ENCODE measurements around the gene PPIG. TPM values are rescaled to one million over a fixed set of nuclear protein-coding genes. Genes with fewer than 3 reads are reported as not detected.
A peak's percentile ranks its signal among the peaks of the same experiment; 100 is the strongest.

The PPIG gene
- total and polyA plus RNA-seq, 9 of the 15 experiments (the other 6 are each of a cell fraction or from before 2014, with no cell fraction given) = 52.5 to 166 (median 124) TPM

GRCh38 chr2:169573160-169573973 lies 10.8 kb upstream of the PPIG start, which contains the start of gene FASTKD1 (continued):
- TF ChIP-seq NKRF (IDR thresholded peaks at IDR 0.05; ENCODE audit: borderline replicate concordance) (peak; percentile 67; the same call in 1 of the 2 replicates), ZNF175 (CRISPR knock-in tag; IDR thresholded peaks at IDR 0.05; ENCODE audit: low read depth) (peak; percentile 85), ARNT (IDR thresholded peaks at IDR 0.05) (peak in 1 of 2 experiments; percentile 62; a peak in 2 of 4 replicates), SAP30 (IDR thresholded peaks at IDR 0.05; ENCODE audit: borderline replicate concordance, insufficient read depth, low read depth, low read length, poor library complexity, severe bottlenecking) (peak; percentile 58), PCBP2 (IDR thresholded peaks at IDR 0.05; ENCODE audit: low read depth, low read length, poor library complexity, severe bottlenecking) (no peak)

GRCh38 chr2:169573974-169574299 lies 10.2 kb upstream of the PPIG start:
- H3K27ac ChIP-seq (ENCODE audit: extremely low read depth, low read depth, low read length) = no peak overlapping the region; the same call in 1 of the 3 replicates
- peaks cover 4 to 18% of the 10 kb centered on the region in 2 experiments; a peak in 4 of 5 replicates for H3K4me1 ChIP-seq (replicated peaks in 1 of 2; ENCODE audit: control insufficient read depth in 2 of 2, insufficient read depth in 2 of 2, low read length in 2 of 2)
- no peaks in the 10 kb centered on the region for H3K27me3 ChIP-seq (ENCODE audit: control insufficient read depth in 2 of 2, insufficient read depth in 2 of 2, low read length in 2 of 2)
- peak overlapping the region; percentile 61; the same call in 1 of the 2 replicates for H3K4me3 ChIP-seq
- FAIRE-seq (no peak), DNase-seq (ENCODE audit: extremely low read depth in 1 of 4, low spot score in 3 of 4) (no peak), ATAC-seq (no peak)
- POLR2A ChIA-PET = interaction anchor here (0.6 to 3.4 kb wide), 7 partner anchors 9 to 254 kb away, joined by 3 to 17 read pairs (median 5); partner anchors contain the start of gene PPIG
- H3K79me2 ChIP-seq (ENCODE audit: control insufficient read depth, insufficient read depth, low read length) = peaks cover 47% of the 10 kb centered on the region
- H2AFZ ChIP-seq (ENCODE audit: low read depth, low read length) = peak overlapping the region; percentile 87
- H3K9me1 ChIP-seq (ENCODE audit: control insufficient read depth, insufficient read depth, low read length) = no peaks in the 10 kb centered on the region
- peak overlapping the region; percentile 80 to 88; a peak in 1 of 4 replicates for H3K9ac ChIP-seq (ENCODE audit: insufficient read depth in 1 of 2, low read depth in 2 of 2, low read length in 2 of 2)
- no TSS peak for BruUV-seq (replicated peaks)
- peaks cover 18% of the 10 kb centered on the region for H3K36me3 ChIP-seq (ENCODE audit: control insufficient read depth, insufficient read depth, low read length)
- CTCF ChIA-PET (ENCODE audit: low intra/inter-chr PET ratio) = no interaction called here
- peak overlapping the region; percentile 95 for H3K4me2 ChIP-seq (ENCODE audit: insufficient read depth, low read length)
- in situ Hi-C loops (cut with MboI) (no loop called here), intact Hi-C loops (cut with micrococcal nuclease) (loop anchor here (1.0 to 10.0 kb wide), 3 partner anchors 10 to 351 kb away; partner anchors contain the start of gene PPIG)
- 34% methylated on average over 6 of the region's 6 CpGs for WGBS (ENCODE audit: insufficient coverage, low coverage, missing lambda C conversion rate)
- no peaks in the 10 kb centered on the region for H3K9me3 ChIP-seq (replicated peaks; ENCODE audit: control insufficient read depth, insufficient read depth, low read depth, low read length)
- no peaks in the 10 kb centered on the region for H4K20me1 ChIP-seq (replicated peaks; ENCODE audit: control insufficient read depth, insufficient read depth, low read length)
- TF ChIP-seq EHMT2 (IDR thresholded peaks at IDR 0.05) = no peak
- no peak for TF ChIP-seq ZNF830 (CRISPR knock-in tag; IDR thresholded peaks at IDR 0.05)
- TF ChIP-seq ZBTB7A (IDR thresholded peaks at IDR 0.05; ENCODE audit: borderline replicate concordance, control insufficient read depth, low read depth, low read length) = no peak
- peak; percentile 14 to 20; a peak in 2 of 4 replicates for TF ChIP-seq FOXK2 (conservative IDR thresholded peaks at IDR 0.05 in 1 of 2, IDR thresholded peaks at IDR 0.05 in 1 of 2; ENCODE audit: low read depth in 2 of 2)
- TF ChIP-seq LARP7 (IDR thresholded peaks at IDR 0.05) = no peak
- no peak for TF ChIP-seq ZNF12 (CRISPR knock-in tag; IDR thresholded peaks at IDR 0.05)
- TF ChIP-seq, protein P1, sequence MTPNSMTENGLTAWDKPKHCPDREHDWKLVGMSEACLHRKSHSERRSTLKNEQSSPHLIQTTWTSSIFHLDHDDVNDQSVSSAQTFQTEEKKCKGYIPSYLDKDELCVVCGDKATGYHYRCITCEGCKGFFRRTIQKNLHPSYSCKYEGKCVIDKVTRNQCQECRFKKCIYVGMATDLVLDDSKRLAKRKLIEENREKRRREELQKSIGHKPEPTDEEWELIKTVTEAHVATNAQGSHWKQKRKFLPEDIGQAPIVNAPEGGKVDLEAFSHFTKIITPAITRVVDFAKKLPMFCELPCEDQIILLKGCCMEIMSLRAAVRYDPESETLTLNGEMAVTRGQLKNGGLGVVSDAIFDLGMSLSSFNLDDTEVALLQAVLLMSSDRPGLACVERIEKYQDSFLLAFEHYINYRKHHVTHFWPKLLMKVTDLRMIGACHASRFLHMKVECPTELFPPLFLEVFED (CRISPR knock-in tag; conservative IDR thresholded peaks at IDR 0.05) = no peak
- peak; percentile 43; the same call in 1 of the 2 replicates for TF ChIP-seq CREB3L1 (IDR thresholded peaks at IDR 0.05; ENCODE audit: borderline replicate concordance, low read depth)
- TF ChIP-seq PPARD (CRISPR knock-in tag; IDR thresholded peaks at IDR 0.05) = no peak
- TF ChIP-seq KLF16 (IDR thresholded peaks at IDR 0.05) = no peak
